Testis (tissue), 2 donors: ENCODE results near the gene PYCR2.

Experiments
- POLR2A ChIP-seq: fragments of 450-650 bp; IDR thresholded peaks from one replicate; pipeline ENCODE4 v1.6.1; 2017; ENCODE audit warnings: antibody characterized with exemption, mild to moderate bottlenecking, moderate library complexity
- TF ChIP-seq, protein P1 (sequence below), 3 experiments: fragments of 450-650 bp in 2 of 3; fragments of 200-600 bp in 1 of 3; sonication (generic) in 1 of 3; IDR thresholded peaks; one replicate each; pipeline ENCODE4 v1.5.1; 2016 to 2019; ENCODE audit warnings: antibody characterized with exemption in 3 of 3, mild to moderate bottlenecking in 2 of 3, moderate library complexity in 1 of 3

DNA sequence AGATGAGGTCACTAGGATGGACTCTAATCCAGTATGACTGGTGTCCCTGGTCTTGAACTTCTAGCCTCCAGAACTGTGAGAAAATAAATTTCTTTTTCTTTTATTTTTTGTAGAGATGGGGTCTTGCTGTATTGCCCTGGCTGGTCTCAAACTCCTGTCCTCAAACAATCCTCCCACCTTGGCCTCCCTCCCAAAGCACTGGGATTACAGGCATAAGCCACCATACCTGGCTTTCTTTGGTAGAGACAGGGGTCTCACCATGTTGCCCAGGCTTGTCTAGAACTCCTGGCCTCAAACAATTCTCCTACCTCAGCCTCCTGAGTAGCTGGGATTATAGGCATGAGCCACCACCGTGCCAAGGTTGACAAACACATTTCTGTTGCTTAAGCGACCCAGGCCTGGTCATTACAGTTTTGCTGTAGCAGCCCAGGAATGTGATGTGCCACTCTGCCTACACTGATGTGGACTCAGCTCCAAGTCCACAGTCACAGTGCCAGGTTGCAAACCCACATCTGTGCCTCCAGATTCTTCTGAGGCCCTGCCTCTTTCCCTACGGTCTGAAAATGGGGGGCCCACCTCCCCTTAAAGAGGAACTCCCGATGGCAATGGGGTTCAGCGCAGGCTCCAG is 15.9 kb downstream of the PYCR2 start:
- TF ChIP-seq, protein P1, sequence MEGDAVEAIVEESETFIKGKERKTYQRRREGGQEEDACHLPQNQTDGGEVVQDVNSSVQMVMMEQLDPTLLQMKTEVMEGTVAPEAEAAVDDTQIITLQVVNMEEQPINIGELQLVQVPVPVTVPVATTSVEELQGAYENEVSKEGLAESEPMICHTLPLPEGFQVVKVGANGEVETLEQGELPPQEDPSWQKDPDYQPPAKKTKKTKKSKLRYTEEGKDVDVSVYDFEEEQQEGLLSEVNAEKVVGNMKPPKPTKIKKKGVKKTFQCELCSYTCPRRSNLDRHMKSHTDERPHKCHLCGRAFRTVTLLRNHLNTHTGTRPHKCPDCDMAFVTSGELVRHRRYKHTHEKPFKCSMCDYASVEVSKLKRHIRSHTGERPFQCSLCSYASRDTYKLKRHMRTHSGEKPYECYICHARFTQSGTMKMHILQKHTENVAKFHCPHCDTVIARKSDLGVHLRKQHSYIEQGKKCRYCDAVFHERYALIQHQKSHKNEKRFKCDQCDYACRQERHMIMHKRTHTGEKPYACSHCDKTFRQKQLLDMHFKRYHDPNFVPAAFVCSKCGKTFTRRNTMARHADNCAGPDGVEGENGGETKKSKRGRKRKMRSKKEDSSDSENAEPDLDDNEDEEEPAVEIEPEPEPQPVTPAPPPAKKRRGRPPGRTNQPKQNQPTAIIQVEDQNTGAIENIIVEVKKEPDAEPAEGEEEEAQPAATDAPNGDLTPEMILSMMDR (IDR thresholded peaks at IDR 0.05): no peak
- TF ChIP-seq POLR2A: no peak
